Measurements from ENCODE around the gene OR6K3.
"Not testable (repeated sequence)": the region's sequence is repeated elsewhere in the genome, so short reads cannot be mapped to it uniquely, and the experiment has no call there.

OR6K3 gene

GRCh38 chr1:158720620-158721019, at the start of gene OR6K3:
OR6K3 (minus strand) TSS chr1:158720720; CDS start chr1:158718115, 2,605 bp downstream.
- in situ Hi-C loops (cut with HindIII; ENCODE audit: low sequenced_read_pairs): no loop called here

GRCh38 chr1:158754420-158754819, 33.9 kb upstream of the OR6K3 start, which contains the start of gene OR6K6:
OR6K6 (plus strand) TSS chr1:158754720; CDS start chr1:158754888, 168 bp downstream.
- in situ Hi-C loops (cut with HindIII; ENCODE audit: low sequenced_read_pairs): no loop called here

GRCh38 chr1:158752155-158752712, 31.7 kb upstream of the OR6K3 start:
- in situ Hi-C loops (cut with HindIII; ENCODE audit: low sequenced_read_pairs): no loop called here

- in situ Hi-C loops (cut with HindIII; ENCODE audit: low sequenced_read_pairs): loop anchor here (10.0 kb wide), 1 partner anchor 59 kb away; no protein-coding TSS in a partner anchor
Measured at GRCh38 chr1:158735848-158736247, 15.3 kb upstream of the OR6K3 start.

- in situ Hi-C loops (cut with HindIII; ENCODE audit: low sequenced_read_pairs): loop anchor here (10.0 kb wide), 1 partner anchor 62 kb away; no protein-coding TSS in a partner anchor
Measured at GRCh38 chr1:158732524-158732923, 12.0 kb upstream of the OR6K3 start.

- in situ Hi-C loops (cut with HindIII; ENCODE audit: low sequenced_read_pairs): loop anchor here (10.0 kb wide), 1 partner anchor 63 kb away; no protein-coding TSS in a partner anchor
Measured at GRCh38 chr1:158731707-158732106, 11.2 kb upstream of the OR6K3 start.

- in situ Hi-C loops (cut with HindIII; ENCODE audit: low sequenced_read_pairs): loop anchor here (10.0 kb wide), 1 partner anchor 64 kb away; no protein-coding TSS in a partner anchor
Measured at GRCh38 chr1:158730453-158730852, 9.9 kb upstream of the OR6K3 start.

GRCh38 chr1:158728510-158729225, 8.1 kb upstream of the OR6K3 start:
- in situ Hi-C loops (cut with HindIII; ENCODE audit: low sequenced_read_pairs): no loop called here

GRCh38 chr1:158724442-158724841, 3.9 kb upstream of the OR6K3 start:
- in situ Hi-C loops (cut with HindIII; ENCODE audit: low sequenced_read_pairs): no loop called here

GRCh38 chr1:158719664-158720063, 856 bp downstream of the OR6K3 start:
- in situ Hi-C loops (cut with HindIII; ENCODE audit: low sequenced_read_pairs): no loop called here

GRCh38 chr1:158717344-158717743, 3.2 kb downstream of the OR6K3 start:
- in situ Hi-C loops (cut with HindIII; ENCODE audit: low sequenced_read_pairs): no loop called here

GRCh38 chr1:158716335-158716734, 4.2 kb downstream of the OR6K3 start:
- in situ Hi-C loops (cut with HindIII; ENCODE audit: low sequenced_read_pairs): no loop called here

GRCh38 chr1:158714754-158715153, 5.8 kb downstream of the OR6K3 start:
- in situ Hi-C loops (cut with HindIII; ENCODE audit: low sequenced_read_pairs): no loop called here

- in situ Hi-C loops (cut with HindIII; ENCODE audit: low sequenced_read_pairs): no loop called here
Measured at GRCh38 chr1:158711098-158711497, 9.4 kb downstream of the OR6K3 start.

GRCh38 chr1:158706096-158706495, 14.4 kb downstream of the OR6K3 start:
- in situ Hi-C loops (cut with HindIII; ENCODE audit: low sequenced_read_pairs): no loop called here

GRCh38 chr1:158700552-158700951, 20.0 kb downstream of the OR6K3 start, which contains the start of gene OR6K2:
OR6K2 (minus strand) TSS chr1:158700652; CDS start chr1:158700652, 0 bp downstream.
- in situ Hi-C loops (cut with HindIII; ENCODE audit: low sequenced_read_pairs): no loop called here

GRCh38 chr1:158694596-158694995, 25.9 kb downstream of the OR6K3 start:
- in situ Hi-C loops (cut with HindIII; ENCODE audit: low sequenced_read_pairs): no loop called here

- in situ Hi-C loops (cut with HindIII; ENCODE audit: low sequenced_read_pairs): no loop called here
Measured at GRCh38 chr1:158692356-158692755, 28.2 kb downstream of the OR6K3 start.

- in situ Hi-C loops (cut with HindIII; ENCODE audit: low sequenced_read_pairs): no loop called here
Measured at GRCh38 chr1:158691907-158692306, 28.6 kb downstream of the OR6K3 start.

GRCh38 chr1:158691149-158691548, 29.4 kb downstream of the OR6K3 start:
- in situ Hi-C loops (cut with HindIII; ENCODE audit: low sequenced_read_pairs): not testable (repeated sequence)

GRCh38 chr1:158689875-158690274, 30.6 kb downstream of the OR6K3 start:
- in situ Hi-C loops (cut with HindIII; ENCODE audit: low sequenced_read_pairs): no loop called here

GRCh38 chr1:158689110-158689509, 31.4 kb downstream of the OR6K3 start:
- in situ Hi-C loops (cut with HindIII; ENCODE audit: low sequenced_read_pairs): no loop called here
